ENCODE measurements around the gene NKX6-2.
"Not testable (repeated sequence)": the region's sequence is repeated elsewhere in the genome, so short reads cannot be mapped to it uniquely, and the experiment has no call there.

Gene NKX6-2

GRCh38 chr10:132812520-132812919 lies 26.6 kb upstream of the NKX6-2 start:
- DNase-seq (ENCODE audit: low read depth), result no peak

- DNase-seq (ENCODE audit: low read depth), result no peak
Measured at GRCh38 chr10:132811891-132812481, 26.0 kb upstream of the NKX6-2 start.

GRCh38 chr10:132810807-132811700 lies 25.1 kb upstream of the NKX6-2 start:
- DNase-seq (ENCODE audit: low read depth), result no peak

GRCh38 chr10:132810141-132810806 lies 24.3 kb upstream of the NKX6-2 start:
- DNase-seq (ENCODE audit: low read depth), result no peak

GRCh38 chr10:132809232-132810140 lies 23.5 kb upstream of the NKX6-2 start:
- no peak for DNase-seq (ENCODE audit: low read depth)

GRCh38 chr10:132808383-132809231 lies 22.7 kb upstream of the NKX6-2 start:
- DNase-seq (ENCODE audit: low read depth), result no peak

- DNase-seq (ENCODE audit: low read depth), result no peak
Measured at GRCh38 chr10:132807621-132808049, 21.7 kb upstream of the NKX6-2 start.

- no peak for DNase-seq (ENCODE audit: low read depth)
Measured at GRCh38 chr10:132806561-132807003, 20.6 kb upstream of the NKX6-2 start.

GRCh38 chr10:132806110-132806509 lies 20.2 kb upstream of the NKX6-2 start:
- no peak for DNase-seq (ENCODE audit: low read depth)

GRCh38 chr10:132805599-132805998 lies 19.7 kb upstream of the NKX6-2 start:
- no peak for DNase-seq (ENCODE audit: low read depth)

- DNase-seq (ENCODE audit: low read depth), result no peak
Measured at GRCh38 chr10:132804785-132805426, 19.0 kb upstream of the NKX6-2 start.

- no peak for DNase-seq (ENCODE audit: low read depth)
Measured at GRCh38 chr10:132804287-132804686, 18.3 kb upstream of the NKX6-2 start.

GRCh38 chr10:132803416-132804210 lies 17.7 kb upstream of the NKX6-2 start:
- no peak for DNase-seq (ENCODE audit: low read depth)

- no peak for DNase-seq (ENCODE audit: low read depth)
Measured at GRCh38 chr10:132802694-132803320, 16.9 kb upstream of the NKX6-2 start.

GRCh38 chr10:132802048-132802447 lies 16.1 kb upstream of the NKX6-2 start:
- DNase-seq (ENCODE audit: low read depth), result no peak

- no peak for DNase-seq (ENCODE audit: low read depth)
Measured at GRCh38 chr10:132799865-132800264, 13.9 kb upstream of the NKX6-2 start.

- no peak for DNase-seq (ENCODE audit: low read depth)
Measured at GRCh38 chr10:132798876-132799275, 12.9 kb upstream of the NKX6-2 start.

- no peak for DNase-seq (ENCODE audit: low read depth)
Measured at GRCh38 chr10:132798403-132798802, 12.5 kb upstream of the NKX6-2 start.

- not testable (repeated sequence) for DNase-seq (ENCODE audit: low read depth)
Measured at GRCh38 chr10:132797986-132798385, 12.0 kb upstream of the NKX6-2 start.
